Testis (tissue), 3 donors: ENCODE results near the gene FAM98C. TPM values are rescaled to one million over a fixed set of nuclear protein-coding genes. Genes with fewer than 3 reads are reported as not detected.

Experiments used
- DNase-seq: peaks from one replicate; pipeline ENCODE4 v3.0.0-alpha.2; 2019
- H3K27ac ChIP-seq, 2 donors: fragments of 200-600 bp; sonication (generic); one replicate each; pipeline ENCODE4 v1.5.1; 2019
- H3K27me3 ChIP-seq: fragments of 200-600 bp; sonication (generic); one replicate; pipeline ENCODE4 v1.5.1; 2019
- H3K36me3 ChIP-seq: fragments of 200-600 bp; sonication (generic); one replicate; pipeline ENCODE4 v1.5.1; 2017; ENCODE audit warnings: low read depth; ENCODE audit errors: missing control alignments
- H3K4me1 ChIP-seq: fragments of 200-600 bp; sonication (generic); one replicate; pipeline ENCODE4 v1.5.1; 2019
- H3K4me3 ChIP-seq, 2 donors: fragments of 200-600 bp; sonication (generic); one replicate each; pipeline ENCODE4 v1.5.1; 2017 to 2019
- H3K9me3 ChIP-seq: fragments of 200-600 bp; sonication (generic); one replicate; pipeline ENCODE4 v1.5.1; 2017
- CTCF ChIP-seq, 3 experiments: fragments of 450-650 bp in 2 of 3; fragments of 200-600 bp in 1 of 3; sonication (generic) in 1 of 3; IDR thresholded peaks; one replicate each; pipeline ENCODE4 v1.5.1; 2016 to 2019; ENCODE audit warnings: antibody characterized with exemption in 3 of 3, mild to moderate bottlenecking in 2 of 3, moderate library complexity in 1 of 3
- POLR2A ChIP-seq: fragments of 450-650 bp; IDR thresholded peaks from one replicate; pipeline ENCODE4 v1.6.1; 2017; ENCODE audit warnings: antibody characterized with exemption, mild to moderate bottlenecking, moderate library complexity
- WGBS, 2 donors: methylation state at CpG; one replicate each; pipeline ENCODE4 v1.1.5; 2018; 5-methylcytosine and 5-hydroxymethylcytosine counted together
- intact Hi-C: fragments of 100-400 bp; cut with DNase I; formaldehyde crosslinking; loops from one replicate; pipeline ENCODE4 v1.15.1; 2023; ENCODE audit warnings: low total_unique reads
- polyA plus RNA-seq: library from polyadenylated mRNA; stranded (reverse); fragments of 350-450 nt; fragmentation: Illumina TruSeq; extraction: RNeasy Lipid Tissue Mini Kit (QIAGEN cat#74804); gene quantifications from one replicate; pipeline ENCODE4 v1.2.3, GENCODE V29; 2014; ENCODE audit warnings: low read depth, low replicate concordance; ENCODE audit not compliant: insufficient read depth
- total RNA-seq, 2 donors: library from RNA; depleted of rRNA; stranded (reverse); fragments of >200 nt; gene quantifications; one replicate each; pipeline ENCODE4 v1.2.3, GENCODE V29; 2016

Gene FAM98C
- total and polyA plus RNA-seq, 3 donors from 2014 or later: 13.0 to 17.7 (median 14.1) TPM

GRCh38 chr19:38457202-38457601, 54.3 kb downstream of the FAM98C start:
- no peak for DNase-seq
- no peaks in the 10 kb centered on the region for H3K9me3 ChIP-seq
- WGBS, 2 donors: 66 to 78% methylated on average over 5 of the region's 5 CpGs
- H3K4me3 ChIP-seq: no peak overlapping the region
- TF ChIP-seq POLR2A: no peak
- no peak for TF ChIP-seq CTCF (IDR thresholded peaks at IDR 0.05)
- H3K36me3 ChIP-seq: no peaks in the 10 kb centered on the region
- intact Hi-C loops: no loop called here
- no peak overlapping the region for H3K27ac ChIP-seq
- H3K27me3 ChIP-seq: no peaks in the 10 kb centered on the region
- no peaks in the 10 kb centered on the region for H3K4me1 ChIP-seq

DNA sequence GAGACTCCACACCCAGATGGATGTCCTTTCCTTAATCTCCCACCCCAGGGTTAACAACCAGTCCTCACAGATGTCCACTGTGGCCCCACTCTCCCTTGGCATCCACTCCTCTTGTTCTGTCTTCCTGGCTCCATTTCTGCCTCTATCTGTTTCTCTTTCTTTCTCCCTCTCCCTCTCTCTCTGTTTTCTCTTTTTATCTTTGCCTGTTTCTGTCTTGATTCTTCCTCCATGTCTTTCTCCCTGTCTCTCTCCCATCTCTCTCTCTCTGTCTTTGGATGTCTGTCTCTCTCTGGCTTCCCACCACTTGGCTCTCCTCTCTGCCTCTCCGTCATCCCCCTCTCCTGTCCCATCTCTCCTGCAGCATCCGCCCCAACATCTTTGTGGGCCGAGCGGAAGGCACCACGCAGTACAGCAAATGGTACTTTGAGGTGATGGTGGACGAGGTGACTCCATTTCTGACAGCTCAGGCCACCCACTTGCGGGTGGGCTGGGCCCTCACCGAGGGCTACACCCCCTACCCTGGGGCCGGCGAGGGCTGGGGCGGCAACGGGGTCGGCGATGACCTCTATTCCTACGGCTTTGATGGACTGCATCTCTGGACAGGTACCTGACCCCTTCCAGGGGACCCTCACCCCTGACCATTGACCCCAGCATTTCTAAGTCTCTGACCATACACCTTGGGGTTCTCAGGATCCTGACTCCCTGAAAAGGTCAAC, 55.0 kb downstream of the FAM98C start:
- WGBS, 2 donors: 82 to 93% methylated on average over 13 to 15 of the region's 15 CpGs
- H3K27ac ChIP-seq: no peak overlapping the region
- H3K4me3 ChIP-seq: no peak overlapping the region
- intact Hi-C loops: no loop called here
- no peak for DNase-seq
- no peak for TF ChIP-seq CTCF (IDR thresholded peaks at IDR 0.05)
- no peak for TF ChIP-seq POLR2A
- no peaks in the 10 kb centered on the region for H3K4me1 ChIP-seq
- no peaks in the 10 kb centered on the region for H3K36me3 ChIP-seq
- H3K27me3 ChIP-seq: no peaks in the 10 kb centered on the region
- no peaks in the 10 kb centered on the region for H3K9me3 ChIP-seq

Other genes starting within 250 kb of the FAM98C start
- gene DPF1, start 178.9 kb upstream of the FAM98C start, total RNA-seq: 1 to 10 TPM; 4.7 to 6.4 TPM
- 3.6 TPM for gene DPF1, start 178.9 kb upstream of the FAM98C start, polyA plus RNA-seq
- 100 to 1,000 TPM; 187 to 268 TPM for gene PPP1R14A, start 146.7 kb upstream of the FAM98C start, total RNA-seq
- gene PPP1R14A, start 146.7 kb upstream of the FAM98C start, polyA plus RNA-seq: 97.1 TPM
- gene SPINT2, start 138.5 kb upstream of the FAM98C start, total RNA-seq: 100 to 1,000 TPM; 372 to 389 TPM
- gene SPINT2, start 138.5 kb upstream of the FAM98C start, polyA plus RNA-seq: 480 TPM
- 1 to 10 TPM; 1.1 to 1.7 TPM for gene C19orf33, start 98.8 kb upstream of the FAM98C start, total RNA-seq
- gene C19orf33, start 98.8 kb upstream of the FAM98C start, polyA plus RNA-seq: 7.9 TPM
- gene YIF1B, start 87.1 kb upstream of the FAM98C start, total RNA-seq: 10 to 100 TPM; 63.5 to 63.7 TPM
- 52.1 TPM for gene YIF1B, start 87.1 kb upstream of the FAM98C start, polyA plus RNA-seq
- gene KCNK6, start 83.2 kb upstream of the FAM98C start, total RNA-seq: 1 to 10 TPM; 2.3 to 3.5 TPM
- 3.4 TPM for gene KCNK6, start 83.2 kb upstream of the FAM98C start, polyA plus RNA-seq
- 10 to 100 TPM; 56.3 to 84.0 TPM for gene CATSPERG, start 67.3 kb upstream of the FAM98C start, total RNA-seq
- 141 TPM for gene CATSPERG, start 67.3 kb upstream of the FAM98C start, polyA plus RNA-seq
- 100 to 1,000 TPM; 244 to 265 TPM for gene PSMD8, start 28.5 kb upstream of the FAM98C start, total RNA-seq
- gene PSMD8, start 28.5 kb upstream of the FAM98C start, polyA plus RNA-seq: 373 TPM
- gene GGN, start 15.1 kb upstream of the FAM98C start, total RNA-seq: 10 to 100 TPM; 43.7 to 80.2 TPM
- 196 TPM for gene GGN, start 15.1 kb upstream of the FAM98C start, polyA plus RNA-seq
- gene SPRED3, start 14.4 kb upstream of the FAM98C start, total RNA-seq: 1 to 10 TPM; 2.2 to 2.6 TPM
- gene SPRED3, start 14.4 kb upstream of the FAM98C start, polyA plus RNA-seq: 1.7 TPM
- gene RASGRP4, start 23.1 kb downstream of the FAM98C start, total RNA-seq: 1 to 10 TPM in 1 of 2 donors, under 1 TPM in 1; 0.71 to 1.3 TPM
- 1.5 TPM for gene RASGRP4, start 23.1 kb downstream of the FAM98C start, polyA plus RNA-seq
- gene RYR1, start 30.6 kb downstream of the FAM98C start, total RNA-seq: 10 to 100 TPM; 11.8 to 15.6 TPM
- gene RYR1, start 30.6 kb downstream of the FAM98C start, polyA plus RNA-seq: 26.1 TPM
- 1 to 10 TPM; 2.8 to 9.9 TPM for gene MAP4K1, start 214.9 kb downstream of the FAM98C start, total RNA-seq
- gene MAP4K1, start 214.9 kb downstream of the FAM98C start, polyA plus RNA-seq: 8.3 TPM
- gene EIF3K, start 216.1 kb downstream of the FAM98C start, total RNA-seq: 100 to 1,000 TPM; 195 to 235 TPM
- gene EIF3K, start 216.1 kb downstream of the FAM98C start, polyA plus RNA-seq: 201 TPM
- gene ACTN4, start 244.6 kb downstream of the FAM98C start, total RNA-seq: 100 to 1,000 TPM; 112 to 135 TPM
- 158 TPM for gene ACTN4, start 244.6 kb downstream of the FAM98C start, polyA plus RNA-seq